HG03575 (cell line): ENCODE measurements around the gene RNF114.

ENCODE experiments used
- ATAC-seq: cut with Tn5 transposase; IDR thresholded peaks from one replicate; pipeline ENCODE4 v1.9.1; 2021; ENCODE audit not compliant: unreplicated experiment, insufficient number of reproducible peaks, low FRiP score; ENCODE audit errors: extremely low read depth

The RNF114 gene

GRCh38 chr20:49899541-49900383 lies 36.4 kb upstream of the RNF114 start:
- ATAC-seq, result no peak

DNA sequence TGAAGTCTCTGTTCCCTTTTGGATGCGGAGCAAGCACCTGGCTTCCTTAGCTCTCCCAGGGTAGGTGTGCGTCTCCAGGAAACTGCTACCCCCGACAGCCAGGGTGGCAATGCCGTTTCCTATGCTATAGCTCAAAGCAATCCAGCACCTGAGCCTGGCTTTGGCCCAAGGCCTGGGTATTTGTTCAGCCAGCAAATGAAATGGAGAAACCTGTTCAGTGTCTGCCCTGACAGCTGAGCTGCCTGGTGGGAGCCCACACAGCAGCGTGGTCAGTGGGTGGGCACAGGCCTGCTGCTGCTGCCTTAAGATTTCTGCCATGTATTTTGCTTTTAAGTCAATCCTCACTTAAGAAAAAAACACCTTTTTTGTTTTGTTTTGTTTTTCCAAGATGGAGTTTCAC lies 34.6 kb upstream of the RNF114 start:
- ATAC-seq, result no peak

DNA sequence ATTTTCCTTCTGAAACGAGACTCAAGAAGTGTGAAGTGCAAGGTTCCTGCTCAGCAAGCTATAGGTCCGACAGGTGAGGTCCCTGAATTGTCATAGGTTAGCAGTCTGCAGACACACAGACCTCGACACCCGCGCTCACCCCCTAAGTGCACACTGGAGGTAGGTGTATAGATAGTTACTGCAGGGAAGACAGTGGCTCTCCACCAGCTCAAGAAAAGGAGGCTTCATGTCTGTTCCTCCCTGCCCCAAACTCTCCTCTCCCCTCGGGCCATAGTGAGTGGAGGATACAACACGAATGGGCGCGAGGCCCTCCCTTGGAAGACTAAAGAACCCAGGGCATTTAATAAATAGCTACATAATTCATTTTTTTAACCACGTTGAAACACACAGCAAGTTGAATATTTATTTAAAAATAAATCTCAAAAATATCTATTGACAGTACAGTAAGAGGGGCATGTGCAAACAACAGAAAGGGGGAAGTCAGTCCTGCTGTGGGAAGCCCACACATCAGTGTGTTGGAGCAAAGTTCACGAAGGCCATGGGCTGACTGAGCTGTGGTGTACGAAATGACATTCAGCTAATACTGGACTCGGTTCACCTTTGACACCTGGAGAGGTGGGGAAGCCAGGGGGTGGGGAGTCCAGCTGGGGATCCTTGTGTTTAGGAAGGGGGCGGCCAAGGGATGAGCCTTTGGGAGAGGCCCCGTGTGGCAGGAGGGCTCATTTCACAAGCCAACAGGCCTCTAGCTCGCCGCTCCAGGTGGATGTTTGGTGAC lies 31.6 kb upstream of the RNF114 start:
- ATAC-seq, result no peak

DNA sequence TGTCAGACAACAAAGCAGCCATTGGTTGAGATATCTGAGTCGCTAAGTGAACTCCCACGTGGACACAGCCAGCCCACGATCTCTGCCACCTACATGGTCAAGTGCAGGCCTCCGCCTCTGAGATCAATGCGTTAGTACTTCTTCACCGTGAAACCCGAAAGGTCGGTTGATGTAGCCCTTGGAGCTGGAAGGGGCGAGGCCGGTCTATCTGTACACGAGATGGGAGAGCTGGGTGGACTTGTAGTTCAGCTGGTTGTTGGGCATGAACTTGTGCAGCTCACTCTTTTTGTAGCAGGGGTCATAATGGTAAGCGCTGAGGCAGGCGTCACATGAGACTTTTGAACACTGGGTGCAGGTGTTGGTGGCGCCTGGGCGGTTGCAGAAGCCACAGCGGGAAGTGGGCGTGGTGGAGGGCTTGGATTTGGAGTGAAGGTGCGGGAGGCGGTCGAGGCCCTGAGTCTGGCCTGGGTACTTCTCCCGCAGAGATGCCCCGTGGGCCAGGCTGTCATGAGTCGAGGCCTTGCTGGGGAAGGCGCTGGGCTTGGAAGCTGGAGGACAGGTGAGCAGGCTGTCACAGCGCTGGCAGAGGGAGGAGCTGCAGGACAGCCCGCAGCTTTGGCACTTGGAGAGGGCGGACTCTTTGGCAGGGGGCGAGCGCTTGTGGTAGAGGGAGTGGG lies 30.6 kb upstream of the RNF114 start:
- ATAC-seq, result no peak

DNA sequence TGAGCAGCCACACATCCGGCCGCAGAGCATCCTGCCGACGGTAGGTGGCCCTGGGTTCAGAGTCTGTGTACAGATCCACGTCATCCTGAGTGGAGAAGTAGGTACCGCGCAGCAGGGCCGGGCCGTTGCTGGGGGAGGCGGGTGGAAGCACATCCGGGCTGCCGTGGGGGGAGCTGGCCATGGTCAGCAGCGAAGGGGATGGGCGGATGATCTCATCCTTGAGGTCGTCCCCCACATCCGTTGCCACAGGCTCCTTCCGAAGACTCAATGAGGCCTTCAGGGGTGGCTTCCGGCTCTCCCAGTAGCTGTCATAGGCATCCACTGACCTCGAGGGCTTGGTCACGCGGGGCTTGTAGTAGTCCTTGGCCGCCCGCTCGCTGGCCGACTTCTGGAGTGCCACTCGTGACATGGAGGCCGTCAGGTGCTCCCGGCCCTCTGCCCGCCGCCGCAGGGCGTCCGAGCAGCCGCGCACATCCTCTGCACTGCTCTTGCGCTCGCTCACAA lies 30.0 kb upstream of the RNF114 start:
- ATAC-seq, result no peak

DNA sequence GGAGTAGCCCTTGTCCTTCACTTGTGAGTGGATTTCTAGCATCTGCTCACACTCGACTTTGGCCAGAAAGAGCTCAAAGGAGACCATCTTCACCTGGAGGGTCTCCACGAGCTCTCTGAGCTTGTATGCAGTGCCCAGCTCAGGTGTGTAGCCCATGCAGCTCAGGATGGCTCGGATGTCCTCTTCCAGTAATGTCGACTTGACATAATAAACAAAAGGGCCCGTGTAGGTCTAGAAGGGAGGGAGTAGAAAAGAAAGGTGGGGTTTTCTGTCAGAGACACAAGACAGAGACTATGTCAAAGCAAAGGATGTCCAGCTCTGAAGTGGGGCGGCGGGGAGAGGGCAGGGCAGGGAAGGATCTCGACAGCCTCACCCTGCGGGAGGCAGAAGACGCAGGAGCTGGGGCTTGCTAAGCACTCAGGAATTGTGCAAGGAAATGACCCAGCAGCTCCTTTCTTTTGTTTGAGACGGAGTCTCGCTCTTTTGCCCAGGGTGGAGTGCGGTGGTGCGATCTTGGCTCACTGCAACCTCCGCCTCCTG lies 29.5 kb upstream of the RNF114 start:
- ATAC-seq, result no peak

GRCh38 chr20:49907405-49908257 lies 28.6 kb upstream of the RNF114 start:
- ATAC-seq, result no peak

GRCh38 chr20:49908258-49908565 lies 28.0 kb upstream of the RNF114 start:
- no peak for ATAC-seq

- ATAC-seq, result no peak
Measured at GRCh38 chr20:49909499-49910339, 26.5 kb upstream of the RNF114 start.

GRCh38 chr20:49910340-49910706 lies 25.9 kb upstream of the RNF114 start:
- no peak for ATAC-seq

- ATAC-seq, result no peak
Measured at GRCh38 chr20:49913399-49914047, 22.7 kb upstream of the RNF114 start.

DNA sequence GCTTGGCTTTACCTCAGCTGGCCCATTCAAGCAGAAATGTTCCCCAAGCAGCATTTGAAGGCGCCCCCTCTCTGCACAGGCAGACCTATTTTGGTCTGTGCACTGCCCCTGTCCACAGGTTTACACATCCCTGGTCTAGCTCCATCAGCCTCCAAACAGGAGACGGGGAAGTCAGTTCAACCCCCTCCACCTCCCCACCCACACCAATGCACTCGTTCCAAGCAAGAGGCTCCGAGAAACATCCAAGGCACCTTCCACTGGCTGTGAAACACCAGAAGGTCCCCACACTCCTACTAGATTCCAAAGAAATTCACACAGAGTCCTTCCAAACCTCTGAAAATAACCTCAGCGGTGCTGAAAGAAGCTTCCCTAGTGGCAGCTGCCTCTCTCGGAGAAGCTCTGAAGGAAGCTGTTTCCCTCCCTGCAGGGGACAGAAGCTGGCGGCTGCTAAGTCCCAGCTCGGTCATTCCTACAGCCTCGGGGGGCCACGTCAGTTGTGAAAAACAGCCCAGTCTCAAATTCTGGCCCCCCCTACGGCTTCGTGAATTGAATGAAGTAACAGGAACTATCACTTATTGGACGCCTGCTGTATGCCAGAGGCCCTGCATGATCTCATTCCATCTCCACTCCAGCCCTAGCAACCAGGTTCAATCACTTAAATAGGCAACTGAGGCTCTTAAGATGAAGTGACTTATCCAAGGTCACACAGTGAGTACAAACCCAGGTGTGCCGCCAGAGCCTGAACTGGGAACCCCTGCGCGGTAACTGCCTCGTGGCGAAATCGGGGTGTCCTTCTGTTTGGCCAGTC lies 21.7 kb upstream of the RNF114 start:
- no peak for ATAC-seq

GRCh38 chr20:49915118-49915379 lies 21.1 kb upstream of the RNF114 start:
- no peak for ATAC-seq

- no peak for ATAC-seq
Measured at GRCh38 chr20:49915380-49916145, 20.6 kb upstream of the RNF114 start, which contains the start of gene SPATA2. SPATA2 (minus strand) TSS chr20:49915529; CDS start chr20:49908490, 7,039 bp downstream.

DNA sequence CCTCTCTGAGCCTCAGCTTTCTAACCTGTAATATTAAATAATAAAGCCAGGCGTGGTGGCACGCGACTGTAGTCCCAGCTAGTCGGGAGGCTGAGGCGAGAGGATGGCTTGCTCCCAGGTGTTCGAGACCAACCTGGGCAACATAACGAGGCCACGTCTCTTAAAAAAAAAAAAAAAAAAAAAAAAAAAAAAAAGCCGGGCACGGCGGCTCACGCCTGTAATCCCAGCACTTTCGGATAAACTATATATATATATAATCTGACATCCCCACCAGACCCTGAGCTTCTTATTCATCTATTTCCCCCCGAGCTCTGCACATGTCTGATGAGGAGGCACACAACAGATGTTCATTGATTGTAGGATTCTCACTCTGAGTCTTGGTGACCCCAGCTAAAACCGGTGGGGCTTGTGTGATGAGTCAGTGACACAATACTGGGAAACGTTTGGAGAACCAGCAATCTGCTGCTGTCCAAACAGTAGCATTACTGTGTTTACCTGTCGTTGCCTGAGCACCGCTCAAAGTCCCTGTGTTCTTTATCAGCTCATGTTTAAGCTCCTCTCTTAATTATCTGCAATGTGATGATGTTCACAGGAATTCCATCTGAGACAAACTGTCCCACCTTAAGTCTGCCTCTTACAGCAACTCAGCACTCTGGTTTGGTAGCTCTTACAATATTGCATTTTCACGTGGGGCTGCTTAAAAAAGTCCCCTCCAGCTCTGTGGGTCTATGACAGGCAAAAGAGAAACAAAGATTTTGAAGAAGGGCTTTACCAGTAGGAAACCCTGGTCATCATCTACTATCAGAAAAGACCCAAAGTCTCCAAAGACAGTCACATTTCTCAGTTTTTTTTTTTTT lies 19.8 kb upstream of the RNF114 start:
- ATAC-seq, result no peak
